IPS-18a (cell line): ENCODE results near the gene NDUFS2.
A peak's percentile ranks its signal among the peaks of the same experiment; 100 is the strongest.

ENCODE experiments used
- H3K27ac ChIP-seq: one replicate; pipeline ENCODE4 v1.5.1; 2013; ENCODE audit warnings: low read length
- H3K27me3 ChIP-seq: one replicate; pipeline ENCODE4 v1.6.1; 2013; ENCODE audit warnings: mild to moderate bottlenecking, low read length; ENCODE audit not compliant: control insufficient read depth, insufficient read depth
- H3K36me3 ChIP-seq: one replicate; pipeline ENCODE4 v1.6.1; 2013; ENCODE audit warnings: low read depth, low read length; ENCODE audit not compliant: control insufficient read depth
- H3K4me1 ChIP-seq: one replicate; pipeline ENCODE4 v1.6.1; 2013; ENCODE audit warnings: low read depth, low read length; ENCODE audit not compliant: control insufficient read depth
- H3K4me3 ChIP-seq: one replicate; pipeline ENCODE4 v1.5.1; 2013; ENCODE audit warnings: low read length
- H3K9ac ChIP-seq: one replicate; pipeline ENCODE4 v1.6.1; 2013; ENCODE audit warnings: mild to moderate bottlenecking, low read length, moderate library complexity
- H3K9me3 ChIP-seq: one replicate; pipeline ENCODE4 v1.6.1; 2013; ENCODE audit warnings: low read depth, low read length; ENCODE audit not compliant: control insufficient read depth

NDUFS2 gene

DNA sequence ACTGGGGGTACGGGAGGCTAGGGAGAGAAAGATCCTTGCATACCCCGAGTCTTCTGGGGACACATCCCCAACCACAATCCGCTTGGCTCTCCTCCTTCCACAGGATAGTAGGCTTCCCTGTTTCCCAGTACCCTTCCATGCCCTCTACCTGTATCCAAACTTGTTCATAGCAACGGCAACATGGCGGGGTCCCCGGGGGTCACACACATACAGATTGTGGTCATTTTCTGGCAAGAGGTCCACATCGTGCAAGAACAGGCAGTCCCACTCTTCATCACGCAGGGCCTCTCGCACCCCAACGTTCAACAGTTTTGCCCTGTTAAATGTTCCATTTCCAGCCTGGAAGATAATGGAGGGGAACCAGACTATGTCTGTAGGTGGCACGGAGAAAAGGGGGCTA, 28.5 kb upstream of the NDUFS2 start:
- no peak overlapping the region for H3K9ac ChIP-seq
- H3K4me1 ChIP-seq = peaks cover 6% of the 10 kb centered on the region
- H3K4me3 ChIP-seq = no peak overlapping the region
- H3K27ac ChIP-seq = no peak overlapping the region
- H3K27me3 ChIP-seq = no peaks in the 10 kb centered on the region
- peaks cover 47% of the 10 kb centered on the region for H3K36me3 ChIP-seq
- no peaks in the 10 kb centered on the region for H3K9me3 ChIP-seq

DNA sequence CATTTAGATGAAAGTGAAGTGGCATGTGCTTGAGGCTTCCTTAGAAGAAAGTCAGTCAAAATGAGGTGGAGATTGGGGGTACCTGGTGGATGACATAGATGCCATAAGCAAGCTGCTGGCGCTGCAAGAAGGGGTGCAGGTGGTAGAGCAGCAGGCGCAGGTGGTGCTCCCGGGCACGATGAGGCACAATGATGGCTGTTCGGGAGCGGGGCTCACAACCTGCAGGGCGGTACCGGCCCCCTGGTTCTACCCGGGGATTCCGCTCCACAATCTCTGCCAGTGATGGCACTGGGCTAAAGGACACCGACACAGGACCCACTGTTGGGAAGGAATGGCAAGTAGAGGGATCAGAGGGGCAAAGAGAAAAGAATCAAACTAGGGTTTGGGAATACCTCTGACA, 27.3 kb upstream of the NDUFS2 start:
- Histone ChIP-seq H3K9ac (no peak overlapping the region), H3K27me3 (no peaks in the 10 kb centered on the region), H3K4me1 (peaks cover 6% of the 10 kb centered on the region), H3K36me3 (peaks cover 41% of the 10 kb centered on the region), H3K4me3 (no peak overlapping the region), H3K27ac (no peak overlapping the region), H3K9me3 (no peaks in the 10 kb centered on the region)

DNA sequence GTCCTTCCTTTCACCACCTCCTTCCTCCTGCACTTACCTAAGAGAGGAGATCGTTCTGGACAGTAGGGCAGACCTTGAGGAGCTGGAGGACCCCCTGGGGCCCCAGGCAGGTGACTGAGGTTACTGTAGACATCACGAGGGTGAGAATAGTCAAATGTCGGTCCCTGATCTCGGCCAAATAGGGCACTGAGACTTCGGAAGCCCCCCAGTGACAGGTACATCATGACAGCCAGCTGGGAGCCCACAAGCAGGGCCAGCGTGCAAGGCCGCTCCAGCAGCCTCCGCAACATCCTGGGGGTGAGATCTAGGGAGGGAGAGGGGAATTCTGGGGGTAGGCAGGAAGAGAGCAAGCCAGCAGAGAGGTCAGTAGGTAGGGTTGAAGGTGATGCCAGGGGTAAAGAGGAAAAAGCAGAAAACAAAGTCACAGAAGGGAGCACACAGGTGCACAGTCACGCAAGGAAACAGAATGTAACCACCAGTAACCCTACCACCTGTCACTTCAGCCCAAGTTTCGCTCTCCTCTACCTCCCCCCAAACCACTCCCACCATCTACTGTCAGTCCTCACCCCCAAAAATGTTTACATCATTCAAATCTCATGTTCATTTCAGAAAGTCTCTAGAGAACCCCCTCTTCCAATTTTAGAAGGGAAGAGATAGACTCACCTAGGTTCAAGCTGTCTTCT, 26.3 kb upstream of the NDUFS2 start:
- Histone ChIP-seq H3K27me3 (no peaks in the 10 kb centered on the region), H3K27ac (no peak overlapping the region), H3K4me3 (peak overlapping the region; percentile 93), H3K4me1 (peaks cover 6% of the 10 kb centered on the region), H3K36me3 (peaks cover 34% of the 10 kb centered on the region), H3K9me3 (no peaks in the 10 kb centered on the region), H3K9ac (no peak overlapping the region)

DNA sequence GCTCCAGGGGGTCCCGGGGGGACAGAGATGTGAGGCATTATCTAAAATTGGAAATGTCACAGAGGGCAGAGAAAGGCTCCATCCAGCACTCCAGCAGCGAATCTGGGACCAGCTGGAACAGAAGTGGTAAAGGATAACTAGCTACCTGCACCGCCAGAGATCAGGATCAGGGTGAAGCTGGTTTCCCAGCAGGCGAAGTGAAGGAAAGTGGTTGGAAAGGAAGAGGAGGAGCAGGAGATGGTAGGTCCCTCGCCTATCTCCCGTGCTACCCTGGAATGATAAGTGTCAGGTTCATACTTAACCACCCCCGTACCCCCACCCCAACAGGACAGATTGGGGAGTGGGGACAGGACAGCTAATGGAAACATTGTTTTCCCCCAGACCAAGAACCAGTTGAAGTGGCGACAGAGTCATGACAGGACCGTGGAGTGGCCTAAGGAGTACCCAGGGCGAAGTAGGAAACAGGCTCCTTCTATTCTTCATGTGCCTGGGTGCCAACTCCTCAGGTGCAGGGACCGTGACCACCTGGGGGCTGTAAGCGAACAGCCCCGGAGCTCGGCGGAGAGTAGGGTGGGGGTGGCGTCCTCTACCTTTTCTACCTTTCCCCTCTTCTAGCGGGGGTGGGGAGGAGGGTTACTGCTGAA, 25.6 kb upstream of the NDUFS2 start:
- no peaks in the 10 kb centered on the region for H3K9me3 ChIP-seq
- H3K9ac ChIP-seq = peak overlapping the region; percentile 74
- peak overlapping the region; percentile 93 for H3K4me3 ChIP-seq
- no peaks in the 10 kb centered on the region for H3K27me3 ChIP-seq
- H3K4me1 ChIP-seq = peaks cover 6% of the 10 kb centered on the region
- H3K27ac ChIP-seq = peak overlapping the region; percentile 43
- H3K36me3 ChIP-seq = peaks cover 31% of the 10 kb centered on the region

DNA sequence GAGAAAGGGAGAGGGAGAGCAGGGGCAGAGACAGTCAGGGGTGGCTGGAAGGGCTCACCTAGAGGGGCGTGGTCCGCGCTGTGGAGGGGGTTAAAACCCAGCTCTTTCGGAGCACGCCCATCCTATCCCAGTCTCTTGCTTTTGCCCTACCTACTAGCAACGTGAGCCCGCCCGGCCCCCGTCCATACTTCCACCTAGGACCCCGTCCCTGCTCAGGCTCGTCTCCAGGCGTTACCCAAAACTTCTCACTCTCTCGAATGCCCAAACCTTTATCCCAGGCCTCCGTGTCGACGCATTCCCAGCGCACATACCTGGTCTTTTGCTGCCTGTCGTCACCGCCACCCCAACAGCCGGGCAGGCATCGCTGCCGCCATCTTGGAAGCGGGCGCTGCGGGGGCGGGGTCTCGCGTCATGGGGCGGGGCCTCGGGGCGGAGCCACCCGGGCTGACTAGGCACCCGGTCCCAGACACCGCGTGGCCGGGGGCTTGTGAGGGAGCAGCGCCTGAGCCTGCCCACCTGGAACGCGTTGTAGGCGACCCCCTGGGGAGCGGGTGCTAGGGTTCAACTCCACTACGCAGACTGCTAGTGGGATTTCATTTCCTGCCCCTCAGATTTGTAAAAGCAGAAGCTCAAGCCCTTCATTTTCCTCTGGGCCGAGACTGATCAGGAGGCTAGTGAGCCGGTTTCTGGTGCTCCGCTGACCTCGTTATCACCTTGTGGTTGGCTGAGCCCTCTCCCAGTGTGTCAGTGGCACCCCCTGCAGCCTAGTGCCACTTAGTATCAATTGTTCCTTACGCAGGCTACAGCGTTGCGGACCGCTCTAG, 24.8 kb upstream of the NDUFS2 start, which contains the start of gene B4GALT3:
TSS of gene B4GALT3 (minus strand) at position 396 of the 824 bp plus-strand sequence. CDS start 1,447 bp downstream, outside the sequence.
- peaks cover 6% of the 10 kb centered on the region for H3K4me1 ChIP-seq
- peak within 1 kb of the TSS; percentile 74 for H3K9ac ChIP-seq
- H3K4me3 ChIP-seq = peak within 1 kb of the TSS; percentile 93
- H3K9me3 ChIP-seq = no peaks in the 10 kb centered on the region
- H3K27me3 ChIP-seq = no peaks in the 10 kb centered on the region
- peaks cover 23% of the 10 kb centered on the region for H3K36me3 ChIP-seq
- H3K27ac ChIP-seq = peak within 1 kb of the TSS; percentile 61

DNA sequence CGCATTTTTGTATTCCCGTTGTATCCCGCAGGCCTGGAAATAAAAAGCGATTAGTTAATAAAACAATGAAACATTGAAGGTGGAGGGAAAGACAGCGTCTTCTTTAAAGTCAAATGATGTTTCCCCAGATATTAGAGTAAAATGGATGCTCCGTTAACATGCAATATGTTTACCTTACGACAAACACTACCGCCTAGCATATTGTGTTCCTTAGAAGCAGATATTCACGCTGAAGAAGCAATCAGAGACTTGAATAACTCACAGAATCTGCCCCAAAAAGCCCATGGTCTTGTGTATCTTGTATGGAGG, 24.3 kb upstream of the NDUFS2 start:
- Histone ChIP-seq H3K27ac (peak overlapping the region; percentile 61), H3K36me3 (peaks cover 20% of the 10 kb centered on the region), H3K27me3 (no peaks in the 10 kb centered on the region), H3K4me3 (peak overlapping the region; percentile 93), H3K9ac (peak overlapping the region; percentile 74), H3K9me3 (no peaks in the 10 kb centered on the region), H3K4me1 (peaks cover 6% of the 10 kb centered on the region)

DNA sequence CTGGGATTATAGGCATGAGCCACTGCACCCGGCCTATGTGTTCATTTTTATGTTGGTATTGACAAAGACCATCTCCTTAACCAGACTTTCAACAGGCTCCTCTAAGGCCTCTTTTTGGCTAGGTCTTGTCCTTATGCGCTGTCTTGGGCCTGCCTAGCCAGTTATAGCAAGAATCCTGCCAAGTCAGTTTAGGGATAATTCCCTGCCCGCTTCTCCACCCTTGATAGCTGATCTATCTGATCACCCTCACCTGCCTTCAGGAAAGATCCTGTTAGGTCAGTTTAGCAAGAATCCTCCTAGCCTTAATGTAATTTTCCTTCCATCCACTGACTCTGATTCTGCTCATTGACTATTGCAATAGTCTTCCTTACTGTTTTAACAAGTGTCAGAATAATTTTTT, 22.5 kb upstream of the NDUFS2 start:
- peaks cover 6% of the 10 kb centered on the region for H3K4me1 ChIP-seq

DNA sequence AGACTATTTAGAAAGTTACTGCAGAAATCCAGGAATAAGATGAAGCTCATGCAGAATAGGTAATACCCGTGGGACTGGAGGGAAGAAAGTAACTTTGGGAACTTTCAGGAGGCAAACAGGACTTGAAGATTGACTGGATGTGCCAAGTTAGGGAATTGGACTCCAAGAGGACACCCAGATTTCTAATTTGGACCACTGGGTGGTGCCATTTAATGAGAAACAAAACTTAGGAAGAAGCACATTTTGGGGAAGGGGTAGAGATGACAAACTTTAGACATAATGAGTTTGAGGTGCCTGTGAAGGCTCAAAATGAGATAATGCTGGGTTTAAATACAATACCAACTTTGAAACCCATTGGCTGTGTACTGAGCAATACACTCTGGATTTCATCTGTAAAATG, 21.5 kb upstream of the NDUFS2 start:
- H3K4me1 ChIP-seq = peaks cover 6% of the 10 kb centered on the region

More for the DNA sequence above, 22.5 kb upstream of the NDUFS2 start:
- Histone ChIP-seq H3K27ac (no peak overlapping the region), H3K9ac (no peak overlapping the region), H3K4me3 (no peak overlapping the region), H3K36me3 (peaks cover 6% of the 10 kb centered on the region), H3K9me3 (no peaks in the 10 kb centered on the region), H3K27me3 (no peaks in the 10 kb centered on the region)

DNA sequence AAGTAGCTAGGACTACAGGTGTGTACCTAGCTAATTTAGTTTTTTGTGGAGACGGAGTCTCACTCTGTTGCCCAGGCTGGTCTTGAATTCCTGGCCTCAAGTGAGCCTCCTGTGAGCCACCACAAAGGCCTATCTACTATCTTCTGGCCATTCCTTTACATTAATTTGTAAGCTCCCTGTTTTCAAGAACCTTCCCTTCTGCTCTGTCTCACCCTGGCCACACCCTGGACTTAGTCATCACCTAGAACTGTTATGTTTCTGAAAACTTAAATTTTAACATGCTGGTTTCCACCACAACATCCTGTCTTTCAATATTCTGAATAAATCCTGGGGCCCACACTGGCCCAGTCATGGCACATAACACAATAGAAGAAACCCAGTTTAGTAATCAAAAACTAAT, 20.0 kb upstream of the NDUFS2 start:
- Histone ChIP-seq H3K36me3 (no peaks in the 10 kb centered on the region), H3K9me3 (no peaks in the 10 kb centered on the region), H3K27me3 (no peaks in the 10 kb centered on the region), H3K4me3 (no peak overlapping the region), H3K9ac (no peak overlapping the region), H3K27ac (no peak overlapping the region), H3K4me1 (peaks cover 6% of the 10 kb centered on the region)

More for the DNA sequence above, 21.5 kb upstream of the NDUFS2 start:
- Histone ChIP-seq H3K36me3 (no peaks in the 10 kb centered on the region), H3K9me3 (no peaks in the 10 kb centered on the region), H3K27ac (no peak overlapping the region), H3K27me3 (no peaks in the 10 kb centered on the region), H3K4me3 (no peak overlapping the region), H3K9ac (no peak overlapping the region)

DNA sequence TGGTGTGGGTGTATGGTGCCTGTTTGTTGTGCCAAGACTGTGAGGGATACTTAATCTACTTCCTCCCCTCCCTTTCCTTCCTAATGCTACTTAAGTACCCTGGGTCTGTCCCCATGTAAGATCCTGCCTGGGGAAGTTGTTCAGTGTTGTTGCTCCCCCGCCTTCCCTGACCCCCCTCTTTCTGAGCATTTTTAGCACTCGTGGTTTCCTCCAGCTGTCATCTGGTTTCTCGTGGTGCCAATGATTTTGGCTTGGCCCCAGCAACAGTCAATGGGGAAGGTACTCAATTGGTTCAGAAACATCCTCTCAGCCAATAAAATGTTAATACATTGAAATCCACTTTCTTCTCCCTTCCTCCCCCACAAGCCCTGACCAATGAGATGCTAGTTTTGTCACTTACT, 16.9 kb upstream of the NDUFS2 start:
- H3K4me3 ChIP-seq = no peak overlapping the region
- no peaks in the 10 kb centered on the region for H3K27me3 ChIP-seq
- no peaks in the 10 kb centered on the region for H3K4me1 ChIP-seq
- no peaks in the 10 kb centered on the region for H3K36me3 ChIP-seq
- H3K9ac ChIP-seq = no peak overlapping the region
- H3K27ac ChIP-seq = no peak overlapping the region
- H3K9me3 ChIP-seq = no peaks in the 10 kb centered on the region

DNA sequence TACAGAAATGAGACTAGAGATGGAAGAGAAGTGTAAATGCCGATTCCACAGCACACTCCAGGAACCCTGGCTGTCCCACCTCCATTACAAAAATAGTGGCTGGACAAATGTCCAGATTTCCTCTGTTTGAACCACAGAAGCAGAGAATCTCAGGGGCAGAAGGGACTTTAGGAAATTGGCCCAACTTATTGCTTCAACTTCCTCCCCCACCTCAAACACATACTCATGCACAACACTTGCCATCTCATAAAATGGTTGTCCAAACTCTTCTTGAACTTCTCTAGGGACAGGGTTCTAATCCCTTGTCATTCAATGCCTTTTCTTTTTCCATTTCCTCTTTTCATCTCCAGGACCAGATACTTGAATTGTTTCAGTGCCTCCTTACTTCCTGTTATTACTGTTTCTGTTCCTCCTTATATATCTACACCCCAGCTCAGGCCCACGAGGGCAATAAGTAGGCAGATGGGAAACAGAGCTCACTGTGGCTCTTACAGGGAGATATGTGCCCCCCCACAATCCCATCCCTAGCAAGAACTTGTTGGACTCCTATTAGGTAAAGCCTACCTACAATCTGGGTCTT, 16.3 kb upstream of the NDUFS2 start:
- Histone ChIP-seq H3K27me3 (no peaks in the 10 kb centered on the region), H3K36me3 (no peaks in the 10 kb centered on the region), H3K27ac (no peak overlapping the region), H3K9me3 (no peaks in the 10 kb centered on the region), H3K9ac (no peak overlapping the region), H3K4me1 (no peaks in the 10 kb centered on the region), H3K4me3 (no peak overlapping the region)
